Measurements from ENCODE around the gene ANXA4. TPM values are rescaled to one million over a fixed set of nuclear protein-coding genes. Genes with fewer than 3 reads are reported as not detected.

ANXA4 gene
- 10 to 100 TPM; 86.9 to 90.4 TPM for total RNA-seq

DNA sequence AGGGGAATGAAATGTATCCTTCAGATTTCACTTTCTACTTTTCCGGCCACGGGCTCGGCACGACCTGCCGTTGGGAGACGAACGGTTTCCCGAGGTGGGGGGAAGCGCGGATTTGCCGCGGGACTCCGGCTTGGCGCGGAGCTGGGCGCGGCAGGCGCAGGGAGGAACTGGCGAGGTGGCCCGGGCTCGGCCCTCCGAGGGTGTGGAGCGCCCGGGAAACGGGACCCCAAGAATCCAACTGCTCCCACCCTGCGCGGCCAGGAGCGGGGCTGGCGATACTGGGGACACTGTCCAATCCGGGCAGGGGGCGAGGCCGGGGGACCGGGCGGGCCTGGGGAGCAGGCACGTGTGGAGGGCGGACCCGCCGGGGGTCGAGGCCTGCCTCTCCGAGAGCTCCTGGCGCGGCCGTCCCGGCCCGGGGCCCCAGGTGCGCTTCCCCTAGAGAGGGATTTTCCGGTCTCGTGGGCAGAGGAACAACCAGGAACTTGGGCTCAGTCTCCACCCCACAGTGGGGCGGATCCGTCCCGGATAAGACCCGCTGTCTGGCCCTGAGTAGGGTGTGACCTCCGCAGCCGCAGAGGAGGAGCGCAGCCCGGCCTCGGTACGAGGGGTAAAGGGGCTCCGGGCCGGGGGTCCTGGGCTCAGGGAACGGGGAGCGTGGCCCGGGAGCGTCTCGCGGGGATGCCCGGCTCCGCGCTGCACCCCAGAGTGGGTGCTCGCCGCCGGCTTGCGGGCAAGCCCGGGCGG lies at the start of gene ANXA4:
Gene ANXA4, plus strand, starts transcription at position 560 of the 747 bp plus-strand sequence. CDS start 39,432 bp downstream, outside the sequence.
- H3K36me3 Mint-ChIP-seq (ENCODE audit: low read depth): peaks cover 4% of the 10 kb centered on the region
- H3K9me3 Mint-ChIP-seq: no peaks in the 10 kb centered on the region
- H3K4me1 Mint-ChIP-seq: peaks cover 32% of the 10 kb centered on the region
- ChIA-PET POLR2A (interaction anchor here (0.9 to 3.5 kb wide), 17 partner anchors 10 to 305 kb away, joined by 3 to 21 read pairs (median 5); partner anchors contain the start of genes AAK1, GMCL1, MXD1 and NFU1), CTCF (interaction anchor here (0.6 to 7.5 kb wide), 9 partner anchors 10 to 467 kb away, joined by 3 to 71 read pairs (median 5); no protein-coding TSS in a partner anchor)
- peak; percentile 66 for DNase-seq
- H3K27ac Mint-ChIP-seq: peak within 1 kb of the TSS; percentile 88
- H3K27me3 Mint-ChIP-seq: peaks cover 8% of the 10 kb centered on the region
- peak within 1 kb of the TSS; percentile 84 for H3K4me3 Mint-ChIP-seq

DNA sequence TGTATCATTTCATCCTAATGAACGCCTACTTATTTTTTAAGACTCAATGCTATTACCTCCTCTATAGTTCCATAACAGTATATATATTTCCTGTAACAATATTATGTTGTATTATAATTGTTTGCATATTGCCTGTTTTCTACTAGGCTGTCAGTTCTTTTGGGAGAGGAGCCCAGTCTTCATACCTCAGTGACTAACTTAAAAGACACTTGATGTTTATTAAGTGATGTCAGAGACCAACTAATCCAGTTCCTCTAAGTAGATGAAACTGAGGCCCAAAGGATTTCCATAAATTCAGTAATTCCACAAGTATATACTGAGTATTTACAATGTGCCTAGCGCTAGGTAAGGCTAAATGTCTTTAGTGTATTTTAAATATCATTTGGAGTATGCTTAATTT lies 49.5 kb upstream of the ANXA4 start:
- Mint-ChIP-seq H3K27me3 (peaks cover 4% of the 10 kb centered on the region), H3K36me3 (ENCODE audit: low read depth) (no peaks in the 10 kb centered on the region), H3K9me3 (no peaks in the 10 kb centered on the region), H3K4me3 (no peak overlapping the region), H3K4me1 (peaks cover 72% of the 10 kb centered on the region), H3K27ac (peak overlapping the region; percentile 94)
- ChIA-PET POLR2A (interaction anchor here (1.6 kb wide), 1 partner anchor 43 kb away, joined by 12 read pairs; no protein-coding TSS in a partner anchor), CTCF (interaction anchor here (0.9 to 1.4 kb wide), 2 partner anchors 9 to 31 kb away, joined by 3 to 6 read pairs; no protein-coding TSS in a partner anchor)
- DNase-seq: no peak

DNA sequence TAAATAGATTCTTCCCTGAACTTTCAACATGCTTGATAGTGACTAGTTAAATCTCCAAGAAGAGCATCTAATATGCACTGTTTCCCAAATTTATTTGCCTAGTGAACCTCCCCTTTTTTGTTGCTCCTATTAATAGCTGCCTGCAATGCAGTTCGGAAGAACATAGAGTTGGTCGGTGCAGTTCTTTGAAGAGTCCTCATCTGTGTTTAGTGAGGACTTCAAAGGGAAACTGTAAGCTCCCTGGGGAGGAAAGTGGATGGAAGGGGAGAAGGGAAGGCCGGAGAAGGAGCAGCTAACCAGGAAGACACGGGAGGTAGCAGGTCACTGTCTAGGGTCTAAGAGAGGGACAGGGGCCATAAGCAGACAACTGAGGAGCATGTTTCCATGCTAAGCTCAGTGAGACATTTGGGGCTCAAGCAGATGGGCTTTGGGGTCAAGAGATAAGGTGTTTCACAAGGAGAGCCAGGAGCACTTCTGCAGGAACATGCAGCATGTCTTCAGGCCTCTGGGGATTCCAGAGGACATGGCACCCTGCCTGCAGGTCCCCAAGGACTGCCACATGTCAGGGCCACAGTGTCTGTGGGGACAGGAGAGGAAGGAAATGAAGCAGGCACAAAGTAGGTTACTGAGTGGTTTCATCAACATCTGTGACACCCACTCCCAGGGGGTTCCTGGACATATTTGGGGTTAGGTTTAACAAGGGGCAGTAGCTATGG lies 48.7 kb upstream of the ANXA4 start:
- Mint-ChIP-seq H3K4me3 (peak overlapping the region; percentile 2), H3K36me3 (ENCODE audit: low read depth) (no peaks in the 10 kb centered on the region), H3K27ac (peak overlapping the region; percentile 94), H3K9me3 (no peaks in the 10 kb centered on the region), H3K4me1 (peaks cover 71% of the 10 kb centered on the region), H3K27me3 (peaks cover 4% of the 10 kb centered on the region)
- ChIA-PET POLR2A (interaction anchor here (0.8 to 2.9 kb wide), 9 partner anchors 9 to 53 kb away, joined by 3 to 26 read pairs (median 4); partner anchors contain the start of gene AAK1), CTCF (interaction anchor here (0.6 to 1.4 kb wide), 5 partner anchors 9 to 70 kb away, joined by 3 to 6 read pairs (median 4); no protein-coding TSS in a partner anchor)
- peak; percentile 47 for DNase-seq

DNA sequence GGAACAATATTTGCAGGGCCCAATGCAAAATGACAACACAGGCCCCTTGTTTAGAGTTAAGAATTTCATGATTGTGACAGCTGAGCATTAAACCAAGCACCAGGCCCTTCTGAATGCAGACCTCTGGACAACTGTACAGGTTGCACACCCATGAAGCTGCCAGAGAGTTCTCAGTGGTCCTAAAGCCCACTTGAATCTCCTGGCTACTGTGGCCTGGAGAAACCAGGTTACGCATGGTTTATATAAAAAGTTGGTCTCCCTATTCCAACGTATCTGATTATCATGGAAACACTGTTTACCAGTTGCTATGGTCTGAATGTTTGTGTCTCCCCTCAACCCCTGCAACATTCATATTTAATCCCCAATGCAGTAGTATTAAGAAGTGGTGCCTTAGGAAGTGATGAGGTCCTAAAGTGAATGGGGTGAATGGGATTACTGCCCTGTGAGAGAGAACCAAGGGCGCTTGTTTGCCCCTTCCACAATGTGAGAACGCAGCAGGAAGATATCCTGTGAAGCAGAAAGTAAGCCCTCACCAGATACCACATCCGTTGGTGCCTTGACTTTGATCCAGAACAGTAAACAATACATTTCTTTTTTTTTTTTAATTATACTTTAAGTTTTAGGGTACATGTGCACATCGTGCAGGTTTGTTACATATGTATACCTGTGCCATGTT lies 48.0 kb upstream of the ANXA4 start:
- H3K27ac Mint-ChIP-seq: peak overlapping the region; percentile 94
- peaks cover 67% of the 10 kb centered on the region for H3K4me1 Mint-ChIP-seq
- peaks cover 4% of the 10 kb centered on the region for H3K27me3 Mint-ChIP-seq
- ChIA-PET CTCF (interaction anchor here (0.6 to 1.4 kb wide), 6 partner anchors 10 to 69 kb away, joined by 3 to 6 read pairs (median 4); no protein-coding TSS in a partner anchor), POLR2A (interaction anchor here (0.8 to 2.9 kb wide), 12 partner anchors 8 to 200 kb away, joined by 3 to 26 read pairs (median 4); partner anchors contain the start of genes AAK1 and SNRNP27)
- no peaks in the 10 kb centered on the region for H3K36me3 Mint-ChIP-seq (ENCODE audit: low read depth)
- peak overlapping the region; percentile 37 for H3K4me3 Mint-ChIP-seq
- peak; percentile 69 for DNase-seq
- H3K9me3 Mint-ChIP-seq: no peaks in the 10 kb centered on the region

DNA sequence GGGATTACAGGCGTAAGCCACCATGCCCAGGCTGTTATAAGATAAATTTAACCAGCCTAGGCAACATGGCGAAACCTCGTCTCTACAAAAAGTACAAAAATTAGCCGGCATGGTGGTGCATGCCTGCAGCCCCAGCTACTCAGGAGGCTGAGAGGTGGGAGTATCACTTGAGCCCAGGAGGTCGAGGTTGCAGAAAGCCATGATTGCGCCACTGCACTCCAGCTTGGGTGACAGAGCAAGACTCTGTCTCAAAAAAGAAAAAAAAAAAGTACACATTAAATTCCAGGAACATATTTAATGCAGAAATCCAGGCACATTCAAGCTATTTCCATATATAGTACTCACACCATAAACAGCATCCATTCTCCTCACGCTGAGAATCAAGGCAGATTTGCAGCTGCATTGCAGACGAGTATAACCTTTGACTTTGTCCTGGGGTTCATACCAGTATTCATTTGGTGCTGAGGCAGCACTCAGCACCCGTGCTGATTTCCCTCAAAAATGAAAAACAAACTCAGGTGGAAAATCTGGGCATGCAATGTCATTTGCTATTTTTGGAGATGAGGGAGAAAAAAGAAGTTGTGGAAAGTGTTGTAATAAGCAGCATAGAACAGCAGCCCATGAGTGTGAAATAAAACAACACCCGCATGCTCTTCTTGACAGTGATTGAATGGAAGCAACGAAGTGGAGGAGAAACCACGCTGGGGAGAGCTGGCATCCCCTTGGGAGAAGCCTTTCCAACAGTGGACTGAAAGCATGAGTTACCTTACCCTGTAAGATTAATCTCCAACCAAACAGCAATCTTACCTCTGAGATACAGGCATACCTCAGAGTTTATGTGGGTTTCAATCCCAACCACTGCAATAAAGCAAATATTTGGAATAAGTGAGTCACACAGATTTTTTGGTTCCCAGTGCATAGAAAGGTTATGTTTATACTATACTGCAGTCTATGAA lies 46.8 kb upstream of the ANXA4 start:
- POLR2A ChIA-PET: interaction anchor here (1.3 to 2.9 kb wide), 4 partner anchors 9 to 198 kb away, joined by 3 to 26 read pairs (median 4); partner anchors contain the start of genes AAK1 and SNRNP27

DNA sequence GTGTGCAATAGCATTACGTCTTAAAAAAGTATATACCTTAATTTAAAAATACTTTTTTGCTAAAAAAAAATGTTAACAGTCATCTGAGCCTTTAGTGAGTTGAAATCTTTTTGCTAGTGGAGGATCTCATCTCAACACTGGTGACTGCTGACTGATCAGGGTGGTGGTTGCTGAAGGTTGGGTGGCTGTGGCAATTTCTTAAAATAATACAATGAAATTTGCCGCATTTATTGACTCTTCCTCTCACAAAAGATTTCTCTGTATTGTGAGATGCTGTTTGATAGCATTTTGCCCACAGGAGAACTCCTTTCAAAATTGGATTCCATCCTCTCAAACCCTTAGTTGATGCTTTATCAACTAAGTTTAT lies 46.1 kb upstream of the ANXA4 start:
- H3K4me3 Mint-ChIP-seq: no peak overlapping the region
- H3K9me3 Mint-ChIP-seq: no peaks in the 10 kb centered on the region
- H3K27ac Mint-ChIP-seq: no peak overlapping the region
- peaks cover 4% of the 10 kb centered on the region for H3K27me3 Mint-ChIP-seq
- H3K4me1 Mint-ChIP-seq: peaks cover 50% of the 10 kb centered on the region
- CTCF ChIA-PET: interaction anchor here (1.8 to 2.0 kb wide), 2 partner anchors 29 to 56 kb away, joined by 4 to 5 read pairs; no protein-coding TSS in a partner anchor
- H3K36me3 Mint-ChIP-seq (ENCODE audit: low read depth): no peaks in the 10 kb centered on the region
- POLR2A ChIA-PET: no interaction called here
- no peak for DNase-seq

More for the DNA sequence above, 46.8 kb upstream of the ANXA4 start:
- CTCF ChIA-PET: interaction anchor here (0.8 to 2.0 kb wide), 4 partner anchors 19 to 67 kb away, joined by 3 to 5 read pairs (median 3); no protein-coding TSS in a partner anchor
- no peak for DNase-seq
- Mint-ChIP-seq H3K4me1 (peaks cover 57% of the 10 kb centered on the region), H3K36me3 (ENCODE audit: low read depth) (no peaks in the 10 kb centered on the region), H3K27me3 (peaks cover 4% of the 10 kb centered on the region), H3K4me3 (no peak overlapping the region), H3K27ac (no peak overlapping the region), H3K9me3 (no peaks in the 10 kb centered on the region)

DNA sequence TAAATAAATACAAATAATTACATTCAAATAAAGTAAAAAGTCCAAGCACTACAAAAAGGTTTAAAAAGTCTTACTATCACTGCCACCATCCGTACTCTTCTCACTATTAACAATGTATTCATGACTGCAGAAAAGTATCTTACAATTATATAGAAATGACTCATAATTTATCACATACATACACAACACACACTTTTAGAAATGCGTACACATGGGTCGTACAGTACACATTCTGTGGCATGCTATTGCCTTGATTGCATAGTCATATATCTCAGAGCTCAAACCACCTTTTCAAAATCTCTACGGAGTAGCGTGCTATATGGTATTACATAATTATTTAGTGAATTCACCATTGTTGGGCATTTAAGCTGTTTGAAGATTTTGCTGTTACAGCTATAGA lies 41.6 kb upstream of the ANXA4 start:
- DNase-seq: no peak
- H3K4me3 Mint-ChIP-seq: no peak overlapping the region
- peaks cover 14% of the 10 kb centered on the region for H3K4me1 Mint-ChIP-seq
- peaks cover 8% of the 10 kb centered on the region for H3K27me3 Mint-ChIP-seq
- POLR2A ChIA-PET: no interaction called here
- no peak overlapping the region for H3K27ac Mint-ChIP-seq
- CTCF ChIA-PET: no interaction called here
- H3K36me3 Mint-ChIP-seq (ENCODE audit: low read depth): no peaks in the 10 kb centered on the region
- H3K9me3 Mint-ChIP-seq: no peaks in the 10 kb centered on the region

DNA sequence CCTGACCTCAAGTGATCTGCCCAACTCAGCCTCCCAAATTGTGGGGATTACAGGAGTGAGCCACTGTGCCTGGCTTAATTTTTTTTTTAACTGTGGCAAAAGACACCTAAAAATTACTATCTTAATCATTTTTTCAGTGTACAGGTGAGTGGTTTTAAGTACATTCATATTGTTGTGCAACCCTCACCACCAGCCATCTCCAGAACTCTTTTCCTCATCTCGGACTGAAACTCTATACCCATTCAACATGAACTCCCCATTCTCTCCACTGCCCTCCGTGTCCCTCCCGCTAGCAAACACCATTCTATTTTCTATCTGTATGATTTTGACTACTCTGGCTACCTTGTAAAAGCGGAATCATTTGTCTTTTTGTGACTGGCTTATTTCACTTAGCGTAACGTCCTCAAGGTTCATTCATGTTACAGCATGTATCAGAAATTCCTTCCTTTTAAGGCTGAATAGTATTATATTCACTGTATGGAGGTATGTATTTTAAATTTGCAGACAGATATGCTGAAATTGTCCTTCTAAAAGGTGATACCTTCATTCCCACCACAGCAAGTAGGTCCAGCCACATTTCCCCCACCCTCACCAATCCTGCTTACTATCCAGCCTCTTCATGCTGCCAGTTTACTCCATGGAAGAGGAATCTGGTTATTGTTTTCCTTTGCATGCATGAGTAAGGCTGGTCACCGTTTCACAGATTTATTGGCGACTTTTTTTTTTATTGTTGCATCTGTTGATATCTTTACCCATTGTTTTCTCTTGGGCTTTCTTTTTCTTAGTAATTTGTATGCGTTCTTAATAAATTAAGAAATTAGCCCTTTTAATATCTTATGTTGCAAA lies 40.6 kb upstream of the ANXA4 start:
- no peaks in the 10 kb centered on the region for H3K36me3 Mint-ChIP-seq (ENCODE audit: low read depth)
- POLR2A ChIA-PET: no interaction called here
- peaks cover 4% of the 10 kb centered on the region for H3K27me3 Mint-ChIP-seq

DNA sequence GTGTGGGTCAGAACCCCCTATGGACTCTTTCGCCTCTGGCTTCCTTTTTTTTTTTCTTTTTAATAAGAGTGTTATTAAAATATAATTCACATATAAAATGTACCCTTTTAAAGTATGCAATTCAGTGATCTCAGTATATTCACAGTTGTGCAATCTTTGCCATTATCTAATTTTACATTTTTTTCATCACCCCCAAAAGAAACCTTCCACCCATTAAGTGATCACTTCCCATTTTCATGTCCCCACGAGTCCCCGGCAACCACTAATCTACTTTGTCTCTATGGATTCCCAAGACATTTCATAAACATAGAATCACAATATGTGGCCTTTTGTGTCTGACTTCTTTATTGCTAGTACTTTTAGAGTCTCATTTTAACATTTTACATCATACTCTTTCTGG lies 38.7 kb upstream of the ANXA4 start:
- no peaks in the 10 kb centered on the region for H3K9me3 Mint-ChIP-seq
- no peak for DNase-seq
- no peaks in the 10 kb centered on the region for H3K36me3 Mint-ChIP-seq (ENCODE audit: low read depth)
- ChIA-PET CTCF (no interaction called here), POLR2A (no interaction called here)
- no peaks in the 10 kb centered on the region for H3K4me1 Mint-ChIP-seq
- no peak overlapping the region for H3K4me3 Mint-ChIP-seq
- H3K27me3 Mint-ChIP-seq: peaks cover 4% of the 10 kb centered on the region
- no peak overlapping the region for H3K27ac Mint-ChIP-seq

More for the DNA sequence above, 40.6 kb upstream of the ANXA4 start:
- Mint-ChIP-seq H3K4me3 (no peak overlapping the region), H3K4me1 (peaks cover 6% of the 10 kb centered on the region), H3K27ac (no peak overlapping the region), H3K9me3 (no peaks in the 10 kb centered on the region)
- CTCF ChIA-PET: interaction anchor here (0.8 to 1.2 kb wide), 2 partner anchors 52 to 136 kb away, joined by 3 read pairs; no protein-coding TSS in a partner anchor
- no peak for DNase-seq

DNA sequence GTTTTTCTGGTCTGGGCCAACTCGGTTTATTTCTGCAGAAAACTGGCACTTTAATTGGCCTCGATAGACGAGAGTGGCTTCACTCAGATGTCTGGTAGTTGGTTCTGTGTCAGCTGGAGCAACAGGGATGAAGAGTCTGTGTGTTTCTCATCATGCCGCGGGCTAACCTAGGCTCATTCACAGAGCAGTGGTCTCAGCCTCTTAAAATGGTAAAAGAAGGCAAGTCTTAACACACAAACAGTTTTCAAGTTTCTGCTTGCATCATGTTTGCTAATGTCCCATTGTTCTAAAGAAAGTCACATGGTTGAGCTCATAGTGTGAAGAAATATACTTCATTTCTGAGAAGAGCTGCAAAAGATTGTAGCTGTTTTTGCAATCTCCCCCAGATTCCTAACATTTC lies 37.5 kb upstream of the ANXA4 start:
- ChIA-PET CTCF (interaction anchor here (0.6 to 1.2 kb wide), 3 partner anchors 11 to 107 kb away, joined by 3 to 4 read pairs (median 3); no protein-coding TSS in a partner anchor), POLR2A (no interaction called here)
- Mint-ChIP-seq H3K27me3 (peaks cover 4% of the 10 kb centered on the region), H3K27ac (no peak overlapping the region), H3K36me3 (ENCODE audit: low read depth) (no peaks in the 10 kb centered on the region), H3K4me1 (no peaks in the 10 kb centered on the region), H3K4me3 (no peak overlapping the region), H3K9me3 (no peaks in the 10 kb centered on the region)
- no peak for DNase-seq

DNA sequence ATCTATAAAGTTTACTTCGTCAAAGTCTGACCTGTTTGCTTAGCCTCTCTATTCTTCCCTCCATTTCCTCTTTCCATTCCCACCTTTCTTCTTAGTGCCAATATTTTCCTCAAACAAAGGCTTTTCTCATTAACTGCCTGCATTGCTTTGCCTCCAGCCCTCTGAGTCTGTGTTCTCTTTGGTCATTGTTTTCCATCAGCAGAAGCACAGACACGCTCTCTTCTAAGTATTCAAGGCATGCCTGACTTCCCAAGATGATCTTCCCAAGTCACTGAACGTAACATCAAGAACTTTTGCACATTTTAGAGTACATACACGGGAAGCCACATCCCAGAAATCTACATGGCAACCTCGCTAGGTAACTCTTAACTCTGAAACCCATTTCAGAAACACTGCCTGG lies 32.6 kb upstream of the ANXA4 start:
- POLR2A ChIA-PET: interaction anchor here (1.2 kb wide), 1 partner anchor 12 kb away, joined by 3 read pairs; no protein-coding TSS in a partner anchor
- Mint-ChIP-seq H3K27me3 (peaks cover 2% of the 10 kb centered on the region), H3K4me1 (peaks cover under 1% of the 10 kb centered on the region), H3K36me3 (ENCODE audit: low read depth) (peaks cover 4% of the 10 kb centered on the region), H3K27ac (no peak overlapping the region), H3K9me3 (peaks cover 3% of the 10 kb centered on the region), H3K4me3 (no peak overlapping the region)
- CTCF ChIA-PET: no interaction called here
- DNase-seq: no peak
